GM18870 (cell line): ENCODE measurements around the gene PPP1R26.
"Not testable (repeated sequence)": the region's sequence is repeated elsewhere in the genome, so short reads cannot be mapped to it uniquely, and the experiment has no call there.

ENCODE experiments used
- ATAC-seq: cut with Tn5 transposase; IDR thresholded peaks from one replicate; pipeline ENCODE4 v1.9.1; 2021; ENCODE audit warnings: moderate library complexity; ENCODE audit not compliant: unreplicated experiment

PPP1R26 gene

GRCh38 chr9:135519179-135519971, 39.8 kb downstream of the PPP1R26 start:
- no peak for ATAC-seq

- ATAC-seq, result no peak
These were observed 41.5 kb downstream of the PPP1R26 start, which contains the start of gene LCN1 for GRCh38 chr9:135520916-135521607. TSS of gene LCN1 (plus strand) at chr9:135521440. CDS start at chr9:135521498, 58 bp downstream.

- no peak for ATAC-seq
These were observed 42.1 kb downstream of the PPP1R26 start for GRCh38 chr9:135521608-135522095.

GRCh38 chr9:135522137-135522877, 42.7 kb downstream of the PPP1R26 start:
- no peak for ATAC-seq

GRCh38 chr9:135522931-135523330, 43.3 kb downstream of the PPP1R26 start:
- ATAC-seq, result no peak

GRCh38 chr9:135523521-135524129, 44.0 kb downstream of the PPP1R26 start:
- no peak for ATAC-seq

- ATAC-seq, result no peak
These were observed 44.7 kb downstream of the PPP1R26 start for GRCh38 chr9:135524130-135524861.

- no peak for ATAC-seq
These were observed 45.9 kb downstream of the PPP1R26 start for GRCh38 chr9:135525241-135526088.

GRCh38 chr9:135526089-135526729, 46.6 kb downstream of the PPP1R26 start:
- no peak for ATAC-seq

GRCh38 chr9:135526730-135527571, 47.4 kb downstream of the PPP1R26 start:
- ATAC-seq, result no peak

- not testable (repeated sequence) for ATAC-seq
These were observed 49.4 kb downstream of the PPP1R26 start for GRCh38 chr9:135528842-135529435.

GRCh38 chr9:135530146-135530545, 50.6 kb downstream of the PPP1R26 start:
- no peak for ATAC-seq

- ATAC-seq, result no peak
These were observed 51.5 kb downstream of the PPP1R26 start for GRCh38 chr9:135531096-135531495.

- no peak for ATAC-seq
These were observed 53.5 kb downstream of the PPP1R26 start for GRCh38 chr9:135533113-135533512.

- no peak for ATAC-seq
These were observed 54.1 kb downstream of the PPP1R26 start for GRCh38 chr9:135533674-135534073.

- not testable (repeated sequence) for ATAC-seq
These were observed 54.7 kb downstream of the PPP1R26 start for GRCh38 chr9:135534192-135534711.

- not testable (repeated sequence) for ATAC-seq
These were observed 55.2 kb downstream of the PPP1R26 start for GRCh38 chr9:135534826-135535225.
